HepG2 (cell line): ENCODE measurements around the gene SPATA25. TPM values are rescaled to one million over a fixed set of nuclear protein-coding genes. Genes with fewer than 3 reads are reported as not detected.

Experiments used
- DPF2 ChIP-seq: sonication (generic); formaldehyde crosslinking; IDR thresholded peaks from 2 replicates; pipeline ENCODE4 v1.4.0; 2020; ENCODE audit warnings: mild to moderate bottlenecking, low read depth, missing genetic modification reagents, borderline replicate concordance
- ELF1 ChIP-seq: sonication (generic); formaldehyde crosslinking; IDR thresholded peaks from 2 replicates; pipeline ENCODE4 v1.4.0; 2020; ENCODE audit warnings: missing genetic modification reagents
- GABPB1 ChIP-seq: IDR thresholded peaks from 2 replicates; pipeline ENCODE4 v1.6.1; 2016; ENCODE audit warnings: mild to moderate bottlenecking, missing genetic modification reagents, moderate library complexity, missing compliant biosample characterization
- GATA4 ChIP-seq: sonication (generic); IDR thresholded peaks from 2 replicates; pipeline ENCODE4 v1.6.1; 2016; ENCODE audit warnings: antibody characterized with exemption, low read depth, borderline replicate concordance
- PHB2 ChIP-seq: fragments of 450-650 bp; IDR thresholded peaks from 2 replicates; pipeline ENCODE4 v1.6.1; 2018; ENCODE audit not compliant: partially characterized antibody
- PHF20 ChIP-seq: sonication (generic); formaldehyde crosslinking; IDR thresholded peaks from 2 replicates; pipeline ENCODE4 v1.5.0; 2020; ENCODE audit warnings: mild to moderate bottlenecking, missing genetic modification reagents
- PRDM10 ChIP-seq: sonication (generic); formaldehyde crosslinking; IDR thresholded peaks from 2 replicates; pipeline ENCODE4 v1.4.0; 2020; ENCODE audit warnings: low read depth, missing genetic modification reagents
- REL ChIP-seq: sonication (generic); formaldehyde crosslinking; conservative IDR thresholded peaks from 2 replicates; pipeline ENCODE4 v1.8.0; 2022; ENCODE audit warnings: mild to moderate bottlenecking, missing genetic modification reagents, moderate library complexity
- SIX4 ChIP-seq: sonication (generic); formaldehyde crosslinking; IDR thresholded peaks from 2 replicates; pipeline ENCODE4 v1.4.0; 2020; ENCODE audit warnings: missing genetic modification reagents
- SOX13 ChIP-seq, 3 experiments: fragments of 450-650 bp in 1 of 3; sonication (generic) in 1 of 3; formaldehyde crosslinking in 1 of 3; IDR thresholded peaks in 2 of 3; conservative IDR thresholded peaks in 1 of 3; 2 replicates each; pipeline versions ENCODE4 v1.5.0 to v1.6.1; 2016 to 2020; ENCODE audit warnings: antibody characterized with exemption in 1 of 3, mild to moderate bottlenecking in 1 of 3, missing compliant biosample characterization in 1 of 3, missing genetic modification reagents in 1 of 3, moderate library complexity in 1 of 3
- SP140L ChIP-seq: sonication (generic); formaldehyde crosslinking; IDR thresholded peaks from 2 replicates; pipeline ENCODE4 v1.4.0; 2020; ENCODE audit warnings: missing genetic modification reagents, borderline replicate concordance
- ZBED4 ChIP-seq: sonication (generic); formaldehyde crosslinking; IDR thresholded peaks from 2 replicates; pipeline ENCODE4 v1.4.0; 2020; ENCODE audit warnings: missing genetic modification reagents, borderline replicate concordance
- ZFYVE20 ChIP-seq: sonication (generic); formaldehyde crosslinking; IDR thresholded peaks from 2 replicates; pipeline ENCODE4 v1.8.0; 2023; ENCODE audit warnings: low read depth, mild to moderate bottlenecking, moderate library complexity, missing genetic modification reagents, borderline replicate concordance
- ZNF160 ChIP-seq: sonication (generic); formaldehyde crosslinking; IDR thresholded peaks from 2 replicates; pipeline ENCODE4 v1.8.0; 2022; ENCODE audit warnings: mild to moderate bottlenecking, inconsistent platforms, missing genetic modification reagents
- ZNF34 ChIP-seq: sonication (generic); formaldehyde crosslinking; IDR thresholded peaks from 2 replicates; pipeline ENCODE4 v1.4.0; 2020; ENCODE audit warnings: mild to moderate bottlenecking, missing genetic modification reagents, borderline replicate concordance
- ZNF562 ChIP-seq: sonication (generic); formaldehyde crosslinking; IDR thresholded peaks from 2 replicates; pipeline ENCODE4 v1.8.0; 2022; ENCODE audit warnings: missing genetic modification reagents, borderline replicate concordance
- ZNF569 ChIP-seq: sonication (generic); formaldehyde crosslinking; IDR thresholded peaks from 2 replicates; pipeline ENCODE4 v1.5.0; 2020; ENCODE audit warnings: mild to moderate bottlenecking, missing genetic modification reagents, moderate library complexity, borderline replicate concordance
- ZNF780A ChIP-seq: sonication (generic); formaldehyde crosslinking; IDR thresholded peaks from 2 replicates; pipeline ENCODE4 v1.8.0; 2022; ENCODE audit warnings: mild to moderate bottlenecking, missing genetic modification reagents, moderate library complexity
- polyA plus RNA-seq, 8 experiments: library from polyadenylated mRNA; depleted of rRNA in 3 of 8; stranded (reverse) in 7 of 8; unstranded in 1 of 8; fragments of >200 nt; fragmentation: Illumina TruSeq in 4 of 8; extraction: Trizol in 4 of 8; gene quantifications; 2 replicates each; pipeline versions ENCODE4 v1.2.1 to v1.2.3, GENCODE V29; 2011 to 2016; ENCODE audit warnings: low read depth in 4 of 8, missing spikeins in 1 of 8, mixed read lengths in 1 of 8; ENCODE audit not compliant: insufficient read depth in 1 of 8
- total RNA-seq, 5 experiments: library from RNA; depleted of rRNA; stranded (reverse); fragments of >200 nt; fragmentation: Illumina TruSeq; extraction: Trizol; gene quantifications; 2 replicates each; pipeline ENCODE4 v1.2.3, GENCODE V29; 2016; ENCODE audit warnings: low read depth in 1 of 5
- TF ChIP-seq, protein P1 (sequence below): sonication (generic); formaldehyde crosslinking; IDR thresholded peaks from 2 replicates; pipeline ENCODE4 v1.5.1; 2020; ENCODE audit warnings: mild to moderate bottlenecking, missing genetic modification reagents, borderline replicate concordance

The SPATA25 gene
- total and polyA plus RNA-seq, 2 of the 13 experiments (the other 11 are each of a cell fraction or from before 2014, with no cell fraction given), result 4.8 to 7.6 TPM

DNA sequence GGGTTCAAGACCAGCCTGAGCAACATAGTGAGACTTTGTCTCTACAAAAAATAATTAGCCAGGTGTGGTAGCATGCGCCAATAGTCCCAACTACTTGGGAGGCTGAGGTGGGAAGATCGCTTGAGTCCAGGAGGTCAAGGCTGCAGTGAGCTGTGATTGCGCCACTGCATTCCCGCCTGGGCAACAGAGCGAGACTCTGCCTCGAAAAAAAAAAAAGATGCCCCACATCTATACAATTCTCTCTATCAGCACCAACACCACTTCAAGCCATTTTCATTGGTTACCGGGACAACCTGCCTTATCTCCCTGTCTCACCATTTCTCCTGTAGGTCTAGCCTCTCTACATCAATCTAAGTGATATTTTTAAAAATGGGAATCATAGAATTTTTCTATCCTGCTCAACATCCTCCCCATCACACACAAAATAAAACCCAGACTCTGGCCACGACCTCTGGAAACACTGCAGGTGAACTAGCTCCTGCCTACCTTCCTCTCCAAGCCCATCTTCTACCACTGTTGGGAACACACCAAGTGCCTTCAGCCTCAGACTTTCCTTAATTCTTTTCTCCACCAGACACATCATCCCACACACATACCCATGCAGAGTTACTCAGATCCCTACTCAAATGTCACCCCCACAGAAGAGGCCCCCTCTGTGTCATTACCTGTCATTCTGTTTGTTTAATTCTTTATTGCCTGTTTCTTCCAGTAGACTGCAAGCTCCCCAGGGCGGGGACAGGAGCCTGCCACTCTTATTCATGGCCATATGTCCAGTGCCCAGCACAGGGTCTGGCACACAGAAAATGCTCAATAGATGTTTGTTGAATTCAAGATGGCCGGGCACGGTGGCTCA lies 34.1 kb upstream of the SPATA25 start (continued):
- no peak for TF ChIP-seq PHF20 (CRISPR knock-in tag)
- TF ChIP-seq ZNF780A (CRISPR knock-in tag), result no peak
- TF ChIP-seq PRDM10, result 0 out of 2 replicates have a peak, but pooled peaks have one; percentile 11
- no peak for TF ChIP-seq SIX4 (CRISPR knock-in tag)
- no peak for TF ChIP-seq ZNF569
- no peak for TF ChIP-seq ZNF160 (CRISPR knock-in tag)
- no peak for TF ChIP-seq ZNF34 (CRISPR knock-in tag)
- TF ChIP-seq, protein P1, sequence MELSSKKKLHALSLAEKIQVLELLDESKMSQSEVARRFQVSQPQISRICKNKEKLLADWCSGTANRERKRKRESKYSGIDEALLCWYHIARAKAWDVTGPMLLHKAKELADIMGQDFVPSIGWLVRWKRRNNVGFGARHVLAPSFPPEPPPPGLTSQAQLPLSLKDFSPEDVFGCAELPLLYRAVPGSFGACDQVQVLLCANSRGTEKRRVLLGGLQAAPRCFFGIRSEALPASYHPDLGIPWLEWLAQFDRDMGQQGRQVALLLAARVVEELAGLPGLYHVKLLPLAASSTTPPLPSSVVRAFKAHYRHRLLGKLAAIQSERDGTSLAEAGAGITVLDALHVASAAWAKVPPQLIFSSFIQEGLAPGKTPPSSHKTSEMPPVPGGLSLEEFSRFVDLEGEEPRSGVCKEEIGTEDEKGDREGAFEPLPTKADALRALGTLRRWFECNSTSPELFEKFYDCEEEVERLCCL, result no peak
- TF ChIP-seq DPF2 (CRISPR knock-in tag), result no peak
- TF ChIP-seq GABPB1 (CRISPR knock-in tag), result peak; percentile 27; the same call in 1 of the 2 replicates
- no peak for TF ChIP-seq PHB2
- TF ChIP-seq REL (CRISPR knock-in tag), result no peak
- no peak for TF ChIP-seq ZFYVE20 (CRISPR knock-in tag)
- TF ChIP-seq ZBED4 (CRISPR knock-in tag), result no peak
- TF ChIP-seq ZNF562 (CRISPR knock-in tag), result no peak
- TF ChIP-seq SP140L (CRISPR knock-in tag), result no peak
- no peak for TF ChIP-seq GATA4
- TF ChIP-seq ELF1, result no peak
- no peak for TF ChIP-seq SOX13 (IDR thresholded peaks at IDR 0.05)
- peak in 1 of 2 experiments; percentile 56; a peak in 2 of 4 replicates for TF ChIP-seq SOX13 (CRISPR knock-in tag; conservative IDR thresholded peaks at IDR 0.05 in 1 of 2, IDR thresholded peaks at IDR 0.05 in 1 of 2)
